Omental fat pad (tissue), 4 donors: ENCODE results near the gene ESCO1. TPM values are rescaled to one million over a fixed set of nuclear protein-coding genes. Genes with fewer than 3 reads are reported as not detected.
"Not testable (repeated sequence)": the region's sequence is repeated elsewhere in the genome, so short reads cannot be mapped to it uniquely, and the experiment has no call there.

Experiments
- ATAC-seq: fragments of 150-250 bp; one replicate; pipeline ENCODE4 v1.9.1; 2016; ENCODE audit warnings: mild to moderate bottlenecking, moderate library complexity; ENCODE audit not compliant: low FRiP score
- DNase-seq: peaks from one replicate; pipeline ENCODE4 v3.0.0-alpha.2; 2019; ENCODE audit warnings: low spot score
- CTCF ChIP-seq, 3 donors: fragments of 450-650 bp; IDR thresholded peaks; one replicate each; pipeline ENCODE4 v1.5.1; 2016 to 2017; ENCODE audit warnings: antibody characterized with exemption in 3 of 3, mild to moderate bottlenecking in 3 of 3, moderate library complexity in 2 of 3
- total RNA-seq, 4 donors: library from RNA; depleted of rRNA; stranded (reverse); fragments of >200 nt; gene quantifications; one replicate each; pipeline ENCODE4 v1.1.0, GENCODE V29; 2016

Gene ESCO1, protein sequence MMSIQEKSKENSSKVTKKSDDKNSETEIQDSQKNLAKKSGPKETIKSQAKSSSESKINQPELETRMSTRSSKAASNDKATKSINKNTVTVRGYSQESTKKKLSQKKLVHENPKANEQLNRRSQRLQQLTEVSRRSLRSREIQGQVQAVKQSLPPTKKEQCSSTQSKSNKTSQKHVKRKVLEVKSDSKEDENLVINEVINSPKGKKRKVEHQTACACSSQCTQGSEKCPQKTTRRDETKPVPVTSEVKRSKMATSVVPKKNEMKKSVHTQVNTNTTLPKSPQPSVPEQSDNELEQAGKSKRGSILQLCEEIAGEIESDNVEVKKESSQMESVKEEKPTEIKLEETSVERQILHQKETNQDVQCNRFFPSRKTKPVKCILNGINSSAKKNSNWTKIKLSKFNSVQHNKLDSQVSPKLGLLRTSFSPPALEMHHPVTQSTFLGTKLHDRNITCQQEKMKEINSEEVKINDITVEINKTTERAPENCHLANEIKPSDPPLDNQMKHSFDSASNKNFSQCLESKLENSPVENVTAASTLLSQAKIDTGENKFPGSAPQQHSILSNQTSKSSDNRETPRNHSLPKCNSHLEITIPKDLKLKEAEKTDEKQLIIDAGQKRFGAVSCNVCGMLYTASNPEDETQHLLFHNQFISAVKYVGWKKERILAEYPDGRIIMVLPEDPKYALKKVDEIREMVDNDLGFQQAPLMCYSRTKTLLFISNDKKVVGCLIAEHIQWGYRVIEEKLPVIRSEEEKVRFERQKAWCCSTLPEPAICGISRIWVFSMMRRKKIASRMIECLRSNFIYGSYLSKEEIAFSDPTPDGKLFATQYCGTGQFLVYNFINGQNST
- 10 to 100 TPM in 3 of 4 donors, 1 to 10 TPM in 1; 8.6 to 13.2 (median 11.5) TPM for total RNA-seq

DNA sequence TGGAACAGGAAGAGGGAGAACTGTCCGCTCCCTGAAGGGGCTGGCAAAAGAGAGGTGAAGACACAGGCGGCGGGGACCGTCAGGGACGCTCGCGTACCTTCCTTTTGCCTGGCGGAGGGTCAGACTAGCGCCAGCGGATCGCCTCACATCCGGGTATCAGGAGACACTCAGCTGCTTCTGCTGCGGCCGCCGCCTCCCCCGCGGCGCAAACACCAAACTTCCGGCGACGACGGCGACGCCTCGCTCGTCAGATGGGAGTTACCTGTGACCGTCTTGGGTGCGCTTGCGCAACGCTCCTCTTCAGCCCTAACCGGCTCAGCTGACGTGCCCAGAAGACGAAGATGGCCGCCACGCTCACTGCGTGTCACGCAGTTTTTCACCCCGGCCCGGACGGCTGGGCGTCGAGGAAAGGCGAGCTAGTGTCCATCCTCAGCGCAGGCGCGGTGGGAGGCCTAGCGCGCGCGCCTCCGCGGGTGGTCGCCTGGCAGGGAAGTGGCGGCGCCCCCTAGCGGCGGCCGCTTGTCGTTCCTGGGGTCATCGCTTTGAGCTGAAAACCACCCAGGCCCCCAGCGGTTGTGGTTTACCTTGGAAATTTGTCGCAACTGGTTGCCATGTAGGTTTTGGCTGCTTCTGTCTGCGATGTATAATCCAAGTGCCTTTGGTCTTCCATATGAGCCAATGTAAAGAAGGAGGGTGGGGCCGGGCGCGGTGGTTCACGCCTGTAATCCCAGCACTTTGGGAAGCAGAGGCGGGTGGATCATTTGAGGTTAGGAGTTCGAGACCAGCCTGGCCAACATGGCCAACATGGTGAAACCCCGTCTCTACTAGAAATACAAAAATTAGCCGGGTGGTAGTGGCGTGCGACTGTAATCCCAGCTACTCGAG is at the start of gene ESCO1:
ESCO1 (minus strand) TSS at position 179 of the 885 bp plus-strand sequence. CDS start 25,861 bp downstream, outside the sequence.
- peak; percentile 67 for DNase-seq
- peak in 2 of 3 donors; percentile 95 to 98 for TF ChIP-seq CTCF (IDR thresholded peaks at IDR 0.05)
- ATAC-seq, result peak; percentile 93

- DNase-seq, ATAC-seq: not testable (repeated sequence)
Measured at GRCh38 chr18:21640375-21640774, 39.9 kb upstream of the ESCO1 start.

- DNase-seq (no peak), ATAC-seq (no peak)
- no peak for TF ChIP-seq CTCF (IDR thresholded peaks at IDR 0.05)
Measured at GRCh38 chr18:21638822-21639221, 38.3 kb upstream of the ESCO1 start.

GRCh38 chr18:21636769-21637168 is 36.3 kb upstream of the ESCO1 start:
- no peak for TF ChIP-seq CTCF (IDR thresholded peaks at IDR 0.05)

GRCh38 chr18:21634588-21635199 is 34.2 kb upstream of the ESCO1 start:
- ATAC-seq (no peak), DNase-seq (no peak)
- TF ChIP-seq CTCF (IDR thresholded peaks at IDR 0.05), result no peak

More at GRCh38 chr18:21636769-21637168, 36.3 kb upstream of the ESCO1 start:
- no peak for DNase-seq
- ATAC-seq, result no peak

GRCh38 chr18:21632393-21632792 is 31.9 kb upstream of the ESCO1 start:
- DNase-seq (no peak), ATAC-seq (no peak)

More at GRCh38 chr18:21632393-21632792, 31.9 kb upstream of the ESCO1 start:
- no peak for TF ChIP-seq CTCF (IDR thresholded peaks at IDR 0.05)
